Epithelial cell of esophagus (primary cell): ENCODE data around the gene ING3.

Experiments
- DNase-seq: peaks from one replicate; pipeline ENCODE4 v3.0.0; 2010; ENCODE audit warnings: low read depth
- H3K4me3 ChIP-seq: 2 replicates; pipeline ENCODE4 v1.5.1; 2011; ENCODE audit warnings: mild to moderate bottlenecking, low read length, control low read depth
- TF ChIP-seq, protein P1 (sequence below): IDR thresholded peaks from 2 replicates; pipeline ENCODE4 v1.5.1; 2011; ENCODE audit warnings: low read depth, mild to moderate bottlenecking, low read length, control low read depth, inconsistent platforms; ENCODE audit not compliant: insufficient read depth; ENCODE audit errors: missing control alignments

ING3 gene

DNA sequence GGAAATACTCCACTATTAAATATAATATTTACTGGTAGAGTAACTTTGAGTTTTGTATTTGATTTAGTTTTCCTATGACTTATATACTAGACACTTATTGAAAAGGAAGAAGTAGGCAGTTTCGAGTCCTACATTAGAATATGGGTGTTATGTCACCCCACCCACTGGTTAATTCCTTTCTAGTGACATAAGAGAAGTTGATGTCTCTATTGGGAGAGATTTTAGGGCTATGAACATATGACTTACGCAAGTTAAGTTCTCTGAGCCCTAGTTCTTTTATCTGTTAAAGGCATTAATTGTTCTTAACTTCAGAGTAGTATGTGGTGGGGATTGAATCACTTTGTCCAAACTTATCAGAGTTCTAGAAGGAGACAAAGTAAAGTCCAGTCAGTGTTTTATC is 68.4 kb downstream of the ING3 start:
- TF ChIP-seq, protein P1, sequence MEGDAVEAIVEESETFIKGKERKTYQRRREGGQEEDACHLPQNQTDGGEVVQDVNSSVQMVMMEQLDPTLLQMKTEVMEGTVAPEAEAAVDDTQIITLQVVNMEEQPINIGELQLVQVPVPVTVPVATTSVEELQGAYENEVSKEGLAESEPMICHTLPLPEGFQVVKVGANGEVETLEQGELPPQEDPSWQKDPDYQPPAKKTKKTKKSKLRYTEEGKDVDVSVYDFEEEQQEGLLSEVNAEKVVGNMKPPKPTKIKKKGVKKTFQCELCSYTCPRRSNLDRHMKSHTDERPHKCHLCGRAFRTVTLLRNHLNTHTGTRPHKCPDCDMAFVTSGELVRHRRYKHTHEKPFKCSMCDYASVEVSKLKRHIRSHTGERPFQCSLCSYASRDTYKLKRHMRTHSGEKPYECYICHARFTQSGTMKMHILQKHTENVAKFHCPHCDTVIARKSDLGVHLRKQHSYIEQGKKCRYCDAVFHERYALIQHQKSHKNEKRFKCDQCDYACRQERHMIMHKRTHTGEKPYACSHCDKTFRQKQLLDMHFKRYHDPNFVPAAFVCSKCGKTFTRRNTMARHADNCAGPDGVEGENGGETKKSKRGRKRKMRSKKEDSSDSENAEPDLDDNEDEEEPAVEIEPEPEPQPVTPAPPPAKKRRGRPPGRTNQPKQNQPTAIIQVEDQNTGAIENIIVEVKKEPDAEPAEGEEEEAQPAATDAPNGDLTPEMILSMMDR, result no peak
- DNase-seq, result peak; percentile 52
- H3K4me3 ChIP-seq, result no peak overlapping the region

DNA sequence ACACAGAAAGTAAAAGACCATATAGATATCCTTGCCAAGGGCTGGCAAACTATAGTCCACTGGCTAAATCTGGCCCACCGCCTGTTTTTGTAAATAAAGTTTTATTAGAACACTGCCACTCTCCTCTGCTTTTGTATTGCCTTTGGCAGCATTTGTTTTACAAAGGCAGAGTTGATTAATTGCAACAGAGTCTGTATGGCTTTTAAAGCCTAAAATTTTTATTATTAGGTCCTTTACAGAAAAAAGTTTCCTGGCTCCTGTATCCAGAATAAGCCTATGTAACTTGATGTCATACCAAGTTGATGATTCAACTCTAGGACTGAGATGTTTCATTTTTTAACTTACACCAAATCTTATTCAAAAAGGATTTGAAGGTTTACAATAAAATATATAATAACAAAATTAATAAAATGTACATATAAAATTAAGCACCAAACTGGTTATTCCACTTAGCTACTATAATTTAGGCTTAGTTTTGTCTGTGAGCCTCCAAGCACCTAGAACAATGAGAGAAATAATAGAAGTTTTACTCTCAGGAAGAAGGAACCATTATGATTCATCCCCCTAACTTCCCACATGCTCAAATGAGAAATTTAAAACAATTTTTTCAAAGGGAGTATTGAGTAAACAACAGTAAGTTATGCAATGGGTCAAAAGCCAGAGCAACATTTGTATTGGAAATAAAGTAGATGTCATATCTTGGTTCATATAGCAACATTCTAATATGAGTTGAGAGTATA is 69.8 kb downstream of the ING3 start:
- H3K4me3 ChIP-seq, result no peak overlapping the region
- peak; percentile 69 for DNase-seq

DNA sequence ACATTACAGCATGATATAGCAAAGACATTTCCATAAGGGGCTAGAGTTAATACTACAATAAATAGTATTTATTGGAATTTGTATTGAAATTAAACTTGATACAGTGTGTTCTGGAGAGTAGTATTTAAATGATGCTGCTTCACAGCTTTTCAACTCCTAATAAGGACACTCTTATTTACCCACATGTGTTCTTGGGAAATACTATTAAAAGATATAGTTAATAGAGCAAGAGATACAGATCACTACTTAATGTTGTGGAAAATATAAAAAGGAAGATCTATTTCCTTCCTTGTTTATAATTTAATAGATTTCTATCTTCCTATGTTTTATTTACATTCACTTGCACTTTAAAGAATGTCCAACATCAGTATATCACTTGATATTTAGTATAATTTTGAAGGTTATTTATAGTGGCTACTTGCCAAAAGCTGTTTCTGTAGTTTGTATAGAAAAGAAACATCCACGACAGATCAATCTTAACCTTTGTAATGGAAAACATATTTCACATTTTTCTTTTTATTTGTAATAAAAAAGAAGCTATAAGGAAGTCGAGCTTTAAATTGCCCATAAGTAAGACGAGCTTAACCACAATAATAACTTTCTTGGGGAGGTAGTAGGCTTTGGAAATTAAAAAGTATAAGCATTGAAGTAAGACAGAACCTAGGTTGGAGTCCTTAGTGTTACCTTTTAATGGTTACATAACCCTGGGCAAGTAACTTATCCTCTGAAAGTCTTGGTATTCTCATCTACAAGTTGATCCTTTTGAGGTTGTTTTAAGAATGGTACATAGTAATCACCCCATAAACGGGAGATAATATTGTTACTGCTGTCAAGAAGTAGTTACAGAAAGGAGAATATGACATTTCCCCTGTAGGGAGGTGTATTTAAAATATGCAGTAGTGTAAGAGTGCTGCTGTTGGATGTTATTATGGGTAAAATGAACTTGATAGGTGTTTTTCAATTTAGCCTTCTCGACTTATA is 70.7 kb downstream of the ING3 start:
- H3K4me3 ChIP-seq, result no peak overlapping the region
- DNase-seq, result no peak
- TF ChIP-seq, protein P1, result no peak

More for the DNA sequence above, 69.8 kb downstream of the ING3 start:
- TF ChIP-seq, protein P1, result no peak

DNA sequence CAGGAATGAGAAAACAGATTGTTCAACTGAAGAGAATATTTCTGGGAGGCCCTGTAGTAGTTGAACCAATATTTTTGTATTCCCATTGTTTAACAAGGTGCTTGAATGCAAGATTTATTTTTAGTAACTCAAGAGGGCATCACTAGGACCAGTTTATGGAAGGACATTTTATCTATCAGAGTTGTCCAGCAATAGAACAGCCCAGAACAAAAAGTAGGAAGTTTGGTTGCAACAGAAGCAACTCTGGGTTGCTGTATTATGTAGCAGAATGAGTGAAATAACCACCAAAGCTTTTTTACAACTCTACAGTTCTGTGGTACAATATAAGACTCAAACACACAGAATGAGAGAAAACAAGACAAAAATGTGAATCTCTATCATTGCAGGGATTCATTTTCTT is 72.6 kb downstream of the ING3 start:
- no peak overlapping the region for H3K4me3 ChIP-seq
- DNase-seq, result no peak
- TF ChIP-seq, protein P1, result no peak

DNA sequence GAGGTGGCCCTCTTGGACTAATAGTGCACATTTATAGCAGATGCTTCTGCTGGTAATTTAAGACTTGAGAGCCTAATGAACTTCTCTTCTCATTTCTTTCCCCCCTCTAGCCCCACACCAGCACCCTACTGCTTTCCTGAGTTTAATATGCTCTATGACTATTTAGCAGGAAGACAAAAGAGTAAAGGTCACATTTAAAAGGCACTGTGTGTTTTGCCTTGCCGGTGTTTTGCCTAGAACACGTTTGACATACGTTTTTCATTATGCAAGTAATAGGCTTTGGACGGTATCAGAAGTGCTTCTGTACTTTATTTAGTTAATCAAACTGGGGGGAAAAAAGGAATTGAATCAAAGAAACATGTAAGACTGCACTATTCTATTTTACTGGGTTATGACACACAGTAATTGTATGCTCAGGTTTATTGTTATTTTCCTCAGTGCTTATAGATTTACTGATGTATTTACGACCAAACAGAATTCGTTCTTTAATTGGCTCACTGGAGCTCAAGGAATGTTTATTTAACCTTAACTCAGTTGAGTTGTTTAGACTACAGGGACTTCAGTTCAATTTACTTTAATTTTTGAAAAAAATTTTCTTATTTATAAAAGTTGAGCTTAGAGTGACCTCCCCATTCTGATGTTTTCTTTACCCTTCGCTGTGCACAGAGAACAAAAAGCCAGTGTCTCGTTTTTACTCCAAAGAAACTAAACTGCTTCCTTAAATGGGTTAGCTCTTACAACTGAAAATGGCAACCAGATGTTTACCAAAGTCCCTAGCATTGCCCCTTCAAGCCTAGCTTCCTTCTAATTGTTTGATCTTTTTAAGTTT is 73.3 kb downstream of the ING3 start:
- DNase-seq, result no peak
- TF ChIP-seq, protein P1, result no peak
- no peak overlapping the region for H3K4me3 ChIP-seq

DNA sequence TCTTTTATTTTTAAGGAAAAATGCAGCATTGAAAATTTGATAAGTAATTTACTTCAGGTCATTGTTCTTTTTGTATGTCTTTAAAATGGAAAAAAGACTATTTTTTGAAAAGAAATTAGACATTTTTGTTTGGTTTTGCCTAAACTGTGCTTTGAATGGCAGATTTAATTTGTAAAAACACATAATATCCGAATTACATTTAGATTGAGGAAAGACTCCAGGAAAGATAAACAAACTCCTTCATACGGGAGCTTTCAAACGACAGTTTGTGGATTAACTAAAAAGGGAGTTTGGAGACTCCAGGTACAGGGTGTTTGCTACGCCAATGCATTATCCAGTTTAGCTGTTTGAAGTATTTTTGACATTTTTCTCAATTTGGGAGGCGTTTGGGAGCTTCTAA is 74.0 kb downstream of the ING3 start:
- H3K4me3 ChIP-seq, result no peak overlapping the region
- DNase-seq, result no peak
- TF ChIP-seq, protein P1, result no peak
